Measurements from ENCODE around the gene EHF. TPM values are rescaled to one million over a fixed set of nuclear protein-coding genes. Genes with fewer than 3 reads are reported as not detected.

The EHF gene
- total RNA-seq, 2 donors from 2014 or later: 21.4 to 40.5 TPM

GRCh38 chr11:34640924-34641275 lies 20.0 kb downstream of the EHF start:
- Histone ChIP-seq H3K4me1 (peaks cover 91% of the 10 kb centered on the region), H3K27ac (peak overlapping the region; percentile 89 to 94 (median 90)), H3K27me3 (no peaks in the 10 kb centered on the region), H3K9me3 (no peaks in the 10 kb centered on the region), H3K4me3 (no peak overlapping the region), H3K36me3 (replicated peaks in 1 of 2; ENCODE audit: insufficient read depth in 1 of 2, low read depth in 2 of 2) (no peaks in the 10 kb centered on the region)
- intact Hi-C loops (cut with DNase I): loop anchor here (10.0 kb wide), 1 partner anchor 56 kb away; no protein-coding TSS in a partner anchor
- TF ChIP-seq, protein P1, sequence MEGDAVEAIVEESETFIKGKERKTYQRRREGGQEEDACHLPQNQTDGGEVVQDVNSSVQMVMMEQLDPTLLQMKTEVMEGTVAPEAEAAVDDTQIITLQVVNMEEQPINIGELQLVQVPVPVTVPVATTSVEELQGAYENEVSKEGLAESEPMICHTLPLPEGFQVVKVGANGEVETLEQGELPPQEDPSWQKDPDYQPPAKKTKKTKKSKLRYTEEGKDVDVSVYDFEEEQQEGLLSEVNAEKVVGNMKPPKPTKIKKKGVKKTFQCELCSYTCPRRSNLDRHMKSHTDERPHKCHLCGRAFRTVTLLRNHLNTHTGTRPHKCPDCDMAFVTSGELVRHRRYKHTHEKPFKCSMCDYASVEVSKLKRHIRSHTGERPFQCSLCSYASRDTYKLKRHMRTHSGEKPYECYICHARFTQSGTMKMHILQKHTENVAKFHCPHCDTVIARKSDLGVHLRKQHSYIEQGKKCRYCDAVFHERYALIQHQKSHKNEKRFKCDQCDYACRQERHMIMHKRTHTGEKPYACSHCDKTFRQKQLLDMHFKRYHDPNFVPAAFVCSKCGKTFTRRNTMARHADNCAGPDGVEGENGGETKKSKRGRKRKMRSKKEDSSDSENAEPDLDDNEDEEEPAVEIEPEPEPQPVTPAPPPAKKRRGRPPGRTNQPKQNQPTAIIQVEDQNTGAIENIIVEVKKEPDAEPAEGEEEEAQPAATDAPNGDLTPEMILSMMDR (IDR thresholded peaks at IDR 0.05): no peak
- TF ChIP-seq POLR2A (IDR thresholded peaks at IDR 0.05): no peak
- ATAC-seq (no peak), DNase-seq (no peak)
- 12 to 14% methylated on average over 2 of the region's 2 CpGs for WGBS, 2 donors

DNA sequence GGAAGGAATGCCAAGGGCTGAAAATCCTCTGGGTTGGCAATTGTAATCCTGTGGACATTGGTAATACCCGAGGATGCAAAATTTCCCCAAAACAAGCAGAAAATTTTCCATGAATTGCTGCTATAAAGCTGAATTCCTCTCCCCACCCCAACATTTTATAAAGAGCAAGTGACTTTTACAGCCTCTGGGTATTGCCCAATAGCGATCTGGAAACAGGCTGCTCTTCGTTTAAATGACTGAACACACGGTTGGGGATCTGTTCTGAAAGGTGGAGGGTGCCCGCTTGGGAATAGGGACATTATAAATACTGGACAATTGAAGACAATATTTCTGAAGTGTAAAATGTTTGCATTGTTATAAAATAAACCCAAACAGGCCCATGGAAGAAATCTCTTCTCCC lies 20.6 kb downstream of the EHF start:
- no peak for ATAC-seq
- 23 to 27% methylated on average over 5 of the region's 5 CpGs for WGBS, 2 donors

GRCh38 chr11:34642001-34642554 lies 21.2 kb downstream of the EHF start:
- no peaks in the 10 kb centered on the region for H3K36me3 ChIP-seq (replicated peaks in 1 of 2; ENCODE audit: insufficient read depth in 1 of 2, low read depth in 2 of 2)
- no peak overlapping the region for H3K4me3 ChIP-seq
- peak overlapping the region; percentile 89 to 94 (median 90) for H3K27ac ChIP-seq
- no peaks in the 10 kb centered on the region for H3K9me3 ChIP-seq
- ATAC-seq (peak; percentile 31), DNase-seq (peak; percentile 62 to 77 (median 77))
- TF ChIP-seq, protein P1 (IDR thresholded peaks at IDR 0.05): no peak
- TF ChIP-seq POLR2A (IDR thresholded peaks at IDR 0.05): peak in 2 of 3 donors; percentile 27 to 39
- H3K4me1 ChIP-seq: peaks cover 79% of the 10 kb centered on the region
- intact Hi-C loops (cut with DNase I): loop anchor here (10.0 kb wide), 1 partner anchor 57 kb away; no protein-coding TSS in a partner anchor
- 10 to 12% methylated on average over 6 of the region's 6 CpGs for WGBS, 2 donors
- H3K27me3 ChIP-seq: no peaks in the 10 kb centered on the region

More for the DNA sequence above, 20.6 kb downstream of the EHF start:
- Histone ChIP-seq H3K27me3 (no peaks in the 10 kb centered on the region), H3K36me3 (replicated peaks in 1 of 2; ENCODE audit: insufficient read depth in 1 of 2, low read depth in 2 of 2) (no peaks in the 10 kb centered on the region), H3K9me3 (no peaks in the 10 kb centered on the region), H3K4me1 (peaks cover 85% of the 10 kb centered on the region), H3K27ac (peak overlapping the region; percentile 89 to 94 (median 90)), H3K4me3 (no peak overlapping the region)
- intact Hi-C loops (cut with DNase I): loop anchor here (10.0 kb wide), 1 partner anchor 57 kb away; no protein-coding TSS in a partner anchor
- TF ChIP-seq POLR2A (IDR thresholded peaks at IDR 0.05): no peak
- DNase-seq: no peak

DNA sequence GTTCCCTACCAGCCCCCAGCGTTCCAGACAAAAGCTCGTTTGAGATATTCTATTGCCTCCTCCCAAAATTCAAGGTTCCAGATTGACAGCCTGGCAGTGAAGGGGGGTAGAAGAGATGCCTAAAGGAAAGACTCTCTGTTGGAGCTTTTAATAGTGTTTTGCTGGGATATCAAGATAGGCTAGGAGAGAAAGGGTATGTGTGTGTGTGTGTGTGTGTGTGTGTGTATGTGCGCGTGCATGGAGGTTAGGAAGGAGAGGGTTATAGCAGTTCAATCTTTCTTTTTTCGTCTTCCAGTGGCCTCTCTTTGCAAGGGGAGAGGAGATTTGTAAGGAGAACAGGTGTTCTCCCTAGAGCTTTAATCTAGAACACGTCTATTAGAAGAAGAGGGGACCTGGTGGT lies 22.0 kb downstream of the EHF start:
- Histone ChIP-seq H3K4me3 (no peak overlapping the region), H3K9me3 (no peaks in the 10 kb centered on the region), H3K27ac (peak overlapping the region; percentile 73 to 94 (median 90)), H3K36me3 (replicated peaks in 1 of 2; ENCODE audit: insufficient read depth in 1 of 2, low read depth in 2 of 2) (no peaks in the 10 kb centered on the region), H3K27me3 (no peaks in the 10 kb centered on the region), H3K4me1 (peaks cover 71% of the 10 kb centered on the region)
- WGBS, 2 donors: 41 to 53% methylated on average over 6 of the region's 6 CpGs
- ATAC-seq (no peak), DNase-seq (no peak)
- intact Hi-C loops (cut with DNase I): loop anchor here (10.0 kb wide), 1 partner anchor 58 kb away; no protein-coding TSS in a partner anchor
- TF ChIP-seq POLR2A (IDR thresholded peaks at IDR 0.05): no peak
- TF ChIP-seq, protein P1 (IDR thresholded peaks at IDR 0.05): no peak

GRCh38 chr11:34643311-34643710 lies 22.4 kb downstream of the EHF start:
- Histone ChIP-seq H3K36me3 (replicated peaks in 1 of 2; ENCODE audit: insufficient read depth in 1 of 2, low read depth in 2 of 2) (no peaks in the 10 kb centered on the region), H3K9me3 (no peaks in the 10 kb centered on the region), H3K27ac (peak overlapping the region in 3 of 4 donors; percentile 89 to 94 (median 92)), H3K4me3 (no peak overlapping the region), H3K4me1 (peaks cover 67% of the 10 kb centered on the region), H3K27me3 (no peaks in the 10 kb centered on the region)
- DNase-seq (no peak), ATAC-seq (no peak)
- intact Hi-C loops (cut with DNase I): loop anchor here (10.0 kb wide), 1 partner anchor 59 kb away; no protein-coding TSS in a partner anchor
- WGBS, 2 donors: 36 to 59% methylated on average over 3 of the region's 3 CpGs
- TF ChIP-seq, protein P1 (IDR thresholded peaks at IDR 0.05): no peak
- no peak for TF ChIP-seq POLR2A (IDR thresholded peaks at IDR 0.05)

Measured in body of pancreas (tissue), 4 donors.